Muscle of back (tissue), 11 donors: ENCODE measurements around the gene MOSMO. TPM values are rescaled to one million over a fixed set of nuclear protein-coding genes. Genes with fewer than 3 reads are reported as not detected.
"Not testable (repeated sequence)": the region's sequence is repeated elsewhere in the genome, so short reads cannot be mapped to it uniquely, and the experiment has no call there.

Source experiments
- DNase-seq, 3 donors: peaks; one replicate each; pipeline versions ENCODE4 v3.0.0 to v3.0.0-alpha.2; 2013
- polyA plus RNA-seq, 10 donors: library from polyadenylated mRNA; unstranded; fragments of 120-200 nt; gene quantifications; one replicate each; pipeline ENCODE4 v1.2.1, GENCODE V29; 2013; ENCODE audit not compliant: insufficient read length in 10 of 10

The MOSMO gene
- polyA plus RNA-seq, 10 donors: 11.3 to 20.5 (median 14.0) TPM

GRCh38 chr16:21997697-21998480 is 10.0 kb upstream of the MOSMO start:
- DNase-seq: peak in 1 of 3 donors; percentile 44

- DNase-seq: no peak
Observed at GRCh38 chr16:22001591-22001990, 6.3 kb upstream of the MOSMO start.

DNA sequence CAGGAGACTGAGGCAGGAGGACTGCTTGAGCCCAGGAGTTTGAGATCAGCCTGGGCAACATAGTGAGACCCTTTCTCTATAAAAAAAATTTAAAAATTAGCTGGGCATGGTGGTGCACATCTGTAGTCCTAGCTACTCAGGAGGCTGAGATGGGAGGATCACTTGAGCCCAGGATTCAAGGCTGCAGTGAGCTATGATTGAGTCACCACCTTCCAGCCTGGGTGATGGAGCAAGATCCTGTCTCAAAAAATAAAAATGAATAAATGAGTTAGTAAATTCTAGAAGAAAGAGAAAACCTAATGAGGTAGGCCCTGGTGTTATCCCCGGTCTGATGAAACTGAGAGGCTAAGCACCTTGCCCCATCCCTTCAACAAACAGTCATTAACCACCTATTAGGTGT is 5.9 kb upstream of the MOSMO start:
- not testable (repeated sequence) for DNase-seq

- DNase-seq: no peak
Observed at GRCh38 chr16:22003195-22003594, 4.7 kb upstream of the MOSMO start.

DNA sequence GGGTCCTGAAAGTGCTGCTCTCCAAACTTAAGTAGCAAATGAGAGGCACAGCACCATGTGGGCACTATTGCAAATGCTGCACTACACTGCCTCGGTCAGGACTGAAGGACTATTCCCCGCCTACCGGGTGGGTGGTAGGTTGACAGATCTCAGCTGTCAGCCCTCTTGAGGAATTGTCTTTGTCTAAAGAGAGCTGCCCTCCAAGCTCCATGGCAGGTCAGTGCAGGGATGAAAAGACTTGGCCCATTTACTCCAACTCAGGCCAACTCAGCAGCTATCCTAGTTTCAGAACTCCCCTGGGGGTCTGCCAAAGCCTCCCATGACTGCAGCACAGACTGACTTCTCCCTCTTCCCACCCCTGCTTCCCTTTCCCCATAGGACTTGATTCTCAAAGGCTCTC is 3.6 kb upstream of the MOSMO start:
- no peak for DNase-seq

DNA sequence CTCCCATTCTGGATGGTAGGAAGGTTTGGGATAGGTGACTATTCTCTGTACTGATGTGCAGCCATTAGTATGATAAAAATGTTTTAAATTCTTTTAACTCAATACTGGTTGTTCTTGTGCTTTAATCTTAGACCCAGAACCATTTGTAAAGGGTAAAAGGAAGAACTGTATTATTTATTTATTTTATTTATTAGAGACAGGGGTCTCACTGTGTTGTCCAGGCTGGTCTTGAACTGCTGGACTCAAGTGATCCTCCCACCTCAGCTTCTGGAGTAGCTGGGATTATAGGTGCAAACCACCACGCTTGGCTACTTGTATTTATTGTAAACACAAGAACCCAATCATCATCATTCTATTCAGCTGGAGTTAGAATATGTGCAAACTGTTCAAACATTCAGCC is 2.2 kb upstream of the MOSMO start:
- no peak for DNase-seq

GRCh38 chr16:22006636-22007035 is 1.3 kb upstream of the MOSMO start:
- no peak for DNase-seq

- DNase-seq: no peak
Observed at GRCh38 chr16:22007159-22007508, 777 bp upstream of the MOSMO start.

- peak in 1 of 3 donors; percentile 61 for DNase-seq
Observed at GRCh38 chr16:22008215-22009059, 526 bp downstream of the MOSMO start.

DNA sequence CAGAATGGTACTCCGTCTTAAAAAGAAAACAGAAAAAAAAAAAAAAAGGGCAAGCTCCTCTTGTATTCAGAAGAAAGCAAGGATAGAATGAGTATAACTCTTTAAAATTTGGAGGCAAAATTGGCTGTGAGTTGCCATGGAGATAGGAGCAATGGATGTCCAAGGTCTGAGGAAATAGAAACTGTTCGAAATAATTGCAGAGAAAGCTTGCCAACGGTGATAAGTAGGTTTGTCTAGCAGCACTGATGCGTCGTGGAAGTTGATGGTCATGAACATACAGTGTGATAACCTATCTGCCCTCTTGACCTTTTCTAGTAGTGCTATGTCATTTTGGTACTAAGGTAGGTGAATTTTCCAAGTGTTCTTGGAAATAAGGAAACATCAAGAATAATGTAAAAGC is 3.0 kb downstream of the MOSMO start:
- DNase-seq: no peak

DNA sequence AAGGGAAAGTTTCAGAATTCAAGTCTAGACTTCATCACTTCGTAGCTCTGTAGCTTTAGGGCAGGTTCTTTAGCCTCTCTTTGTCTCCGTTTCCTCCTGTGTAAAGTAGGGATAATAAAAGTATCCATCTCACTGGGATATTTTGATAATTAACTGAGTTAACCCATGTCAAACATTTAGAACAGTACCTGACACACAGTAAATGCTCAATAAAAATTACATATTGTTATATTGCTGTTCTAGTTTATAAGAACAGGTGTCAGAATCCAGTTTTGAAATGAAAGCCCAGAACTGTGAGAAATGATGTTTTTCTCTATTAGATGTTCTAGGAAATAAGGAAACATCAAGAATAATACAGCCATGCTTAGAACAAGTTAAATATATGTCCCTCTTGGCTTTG is 4.3 kb downstream of the MOSMO start:
- no peak for DNase-seq

DNA sequence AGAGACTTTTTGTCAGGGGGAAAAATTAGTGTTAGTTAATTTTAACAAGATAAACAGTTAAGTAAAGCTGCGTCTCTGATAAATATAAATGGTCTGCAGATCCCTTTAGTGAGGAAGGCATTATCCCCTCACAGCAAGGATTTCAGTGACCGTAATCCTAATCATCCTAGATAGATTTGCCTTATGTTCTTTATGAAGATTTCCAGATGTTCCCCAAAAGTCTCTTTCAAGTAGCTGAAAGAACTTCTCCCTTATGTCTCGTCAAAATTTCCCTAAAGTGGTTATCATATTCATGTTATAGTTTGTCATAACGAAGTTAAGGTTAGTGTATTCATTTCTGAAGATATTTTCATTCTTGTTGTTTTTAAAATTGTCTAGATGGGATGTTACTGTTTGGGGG is 5.6 kb downstream of the MOSMO start:
- DNase-seq: no peak

GRCh38 chr16:22014271-22014873 is 6.5 kb downstream of the MOSMO start:
- DNase-seq: no peak

DNA sequence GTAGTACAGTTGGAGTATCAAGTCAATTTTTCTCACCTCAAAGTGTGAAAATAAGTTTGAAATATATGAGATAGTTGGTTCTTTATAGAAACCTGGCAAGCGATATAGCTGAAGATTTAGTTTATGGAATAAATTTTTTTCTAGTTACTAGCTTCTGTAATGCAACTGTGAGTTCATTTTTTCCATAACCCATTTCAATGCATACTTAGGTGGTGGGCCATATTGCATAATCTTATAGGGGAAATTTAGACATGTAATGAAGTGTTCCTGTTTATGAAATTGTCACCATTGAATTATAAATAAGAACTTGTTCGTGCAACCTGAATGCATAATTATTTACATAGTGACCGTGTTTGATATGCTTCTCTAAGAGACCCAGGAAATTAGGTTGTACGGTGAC is 9.0 kb downstream of the MOSMO start:
- peak in 1 of 3 donors; percentile 9 for DNase-seq

GRCh38 chr16:22018559-22018958 is 10.6 kb downstream of the MOSMO start:
- DNase-seq: no peak

DNA sequence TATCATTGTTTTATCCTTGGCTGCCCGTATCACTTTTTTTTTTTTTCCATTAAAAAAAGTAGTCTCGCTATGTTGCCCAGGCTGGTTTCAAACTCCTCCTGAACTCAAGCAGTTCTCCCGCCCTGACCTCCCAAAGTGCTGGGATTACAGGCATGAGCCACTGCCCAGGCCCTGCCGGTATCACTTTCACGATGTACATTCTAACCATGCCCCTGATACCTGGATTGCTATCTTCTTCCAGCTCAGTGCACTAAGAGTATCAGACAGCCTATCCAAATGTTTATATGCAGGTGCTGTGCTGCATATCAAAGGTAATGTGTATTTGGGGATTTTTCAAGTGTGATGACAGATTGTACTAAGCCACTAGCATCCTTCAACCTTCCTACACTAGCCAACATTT is 14.2 kb downstream of the MOSMO start:
- no peak for DNase-seq

DNA sequence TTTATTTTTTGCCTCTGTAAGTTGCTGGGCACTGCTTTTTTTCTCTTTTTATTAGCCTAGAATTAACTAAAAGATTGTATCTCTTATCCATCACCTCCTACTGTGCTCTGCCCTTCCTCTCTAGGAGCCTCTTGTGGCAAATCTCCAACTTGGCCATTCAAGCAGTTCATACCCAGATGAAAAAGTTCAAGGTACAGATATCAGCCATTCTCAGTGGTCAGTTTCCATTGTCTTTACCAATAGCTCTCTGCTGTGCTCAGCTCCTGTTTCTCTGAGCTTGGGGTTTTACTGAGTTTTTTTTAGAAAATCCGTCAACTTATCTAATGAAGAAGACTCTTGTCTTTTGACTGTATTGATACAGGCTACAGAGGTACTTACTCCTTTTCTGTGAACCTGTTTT is 15.6 kb downstream of the MOSMO start:
- DNase-seq: no peak

- not testable (repeated sequence) for DNase-seq
Observed at GRCh38 chr16:22024785-22025184, 16.9 kb downstream of the MOSMO start.

- DNase-seq: no peak
Observed at GRCh38 chr16:22027633-22028032, 19.7 kb downstream of the MOSMO start.

GRCh38 chr16:22029632-22030031 is 21.7 kb downstream of the MOSMO start:
- no peak for DNase-seq

DNA sequence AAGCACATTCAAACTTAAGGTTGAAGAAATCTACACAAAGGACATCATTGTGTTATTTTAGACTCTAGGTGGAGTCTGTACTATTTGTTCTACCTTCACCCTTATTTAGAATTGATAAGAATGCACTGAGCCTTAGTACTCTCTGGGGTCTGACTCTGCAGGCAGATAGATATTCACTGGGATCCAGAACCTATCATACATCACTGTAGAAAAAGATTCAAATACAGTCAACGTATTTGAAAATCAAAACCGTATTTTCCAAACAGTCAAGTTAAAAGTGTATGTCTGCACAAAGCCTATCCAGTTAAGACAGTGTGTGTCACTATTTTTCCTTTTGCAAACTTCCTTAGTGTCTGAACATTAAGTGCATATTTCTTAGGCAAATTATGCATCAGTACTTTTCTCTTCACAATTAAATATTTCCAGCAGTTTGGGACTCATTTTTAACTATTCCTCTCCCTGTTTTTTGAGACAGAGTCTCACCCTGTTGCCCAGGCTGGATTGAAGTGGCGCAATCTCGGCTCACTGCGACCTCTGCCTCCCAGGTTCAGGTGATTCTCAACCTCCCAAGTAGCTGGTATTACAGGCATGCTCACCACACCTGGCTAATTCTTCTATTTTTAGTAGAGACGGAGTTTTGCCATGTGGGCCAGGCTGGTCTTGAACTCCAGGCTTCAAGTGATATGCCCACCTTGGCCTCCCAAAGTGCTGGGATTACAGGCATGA is 22.3 kb downstream of the MOSMO start:
- no peak for DNase-seq

DNA sequence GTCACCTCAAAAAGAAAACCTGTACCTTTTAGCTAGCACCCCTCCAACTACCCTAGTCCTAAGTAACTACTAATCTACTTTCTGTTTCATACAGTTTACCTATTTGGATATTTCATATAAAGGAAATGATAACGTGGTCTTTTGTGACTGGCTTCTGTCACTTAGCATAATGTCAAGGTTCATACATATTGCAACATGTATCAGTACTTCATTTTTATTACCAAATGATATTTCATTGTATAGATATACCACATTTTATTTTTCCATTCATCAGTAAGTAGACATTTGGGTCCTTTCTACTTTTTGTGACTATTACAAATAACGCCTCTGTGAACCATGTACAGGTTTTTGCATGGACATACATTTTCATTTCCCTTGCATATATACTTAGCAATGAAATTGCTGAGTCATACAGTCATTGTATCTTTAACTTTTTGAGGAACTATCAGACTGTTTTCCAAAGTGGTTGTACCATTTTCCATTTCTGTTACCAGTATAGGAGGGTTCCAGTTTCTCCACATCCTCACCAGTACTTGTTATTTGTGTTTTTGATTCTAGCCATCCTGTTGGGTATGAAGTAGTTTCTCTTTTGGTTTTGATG is 23.7 kb downstream of the MOSMO start:
- no peak for DNase-seq
